Parathyroid adenoma (tissue), 2 donors: Measurements from ENCODE around the gene PARD6B.

Experiments used
- H2AFZ ChIP-seq: fragments of 300-600 bp; sonication (generic); one replicate; pipeline ENCODE4 v1.7.0; 2017; ENCODE audit warnings: antibody characterized with exemption, mild to moderate bottlenecking
- H3K27ac ChIP-seq: fragments of 300-600 bp; sonication (generic); one replicate; pipeline ENCODE4 v1.7.0; 2017
- H3K27me3 ChIP-seq: fragments of 300-600 bp; sonication (generic); one replicate; pipeline ENCODE4 v1.7.0; 2017; ENCODE audit warnings: low read length; ENCODE audit not compliant: control insufficient read depth, insufficient read depth
- H3K36me3 ChIP-seq: fragments of 300-600 bp; sonication (generic); one replicate; pipeline ENCODE4 v1.7.0; 2017; ENCODE audit warnings: low read length; ENCODE audit not compliant: control insufficient read depth, insufficient read depth
- H3K4me1 ChIP-seq: fragments of 300-600 bp; sonication (generic); one replicate; pipeline ENCODE4 v1.7.0; 2017; ENCODE audit warnings: control low read depth
- H3K4me2 ChIP-seq: fragments of 300-600 bp; sonication (generic); one replicate; pipeline ENCODE4 v1.7.0; 2017; ENCODE audit warnings: low read length
- H3K4me3 ChIP-seq: fragments of 300-600 bp; sonication (generic); one replicate; pipeline ENCODE4 v1.7.0; 2017; ENCODE audit warnings: low read depth, low read length
- H3K79me2 ChIP-seq: fragments of 300-600 bp; sonication (generic); one replicate; pipeline ENCODE4 v1.7.0; 2017; ENCODE audit warnings: control low read depth
- H3K9ac ChIP-seq: fragments of 300-600 bp; sonication (generic); one replicate; pipeline ENCODE4 v1.7.0; 2017; ENCODE audit warnings: mild to moderate bottlenecking
- H3K9me3 ChIP-seq: fragments of 300-600 bp; sonication (generic); one replicate; pipeline ENCODE4 v1.7.0; 2017; ENCODE audit warnings: low read length; ENCODE audit not compliant: control insufficient read depth
- TF ChIP-seq, protein P1 (sequence below): fragments of 300-600 bp; sonication (generic); IDR thresholded peaks from one replicate; pipeline ENCODE4 v1.7.0; 2017; ENCODE audit warnings: antibody characterized with exemption, mild to moderate bottlenecking
- donor health status: primary hyperparathyroidism.

PARD6B gene

DNA sequence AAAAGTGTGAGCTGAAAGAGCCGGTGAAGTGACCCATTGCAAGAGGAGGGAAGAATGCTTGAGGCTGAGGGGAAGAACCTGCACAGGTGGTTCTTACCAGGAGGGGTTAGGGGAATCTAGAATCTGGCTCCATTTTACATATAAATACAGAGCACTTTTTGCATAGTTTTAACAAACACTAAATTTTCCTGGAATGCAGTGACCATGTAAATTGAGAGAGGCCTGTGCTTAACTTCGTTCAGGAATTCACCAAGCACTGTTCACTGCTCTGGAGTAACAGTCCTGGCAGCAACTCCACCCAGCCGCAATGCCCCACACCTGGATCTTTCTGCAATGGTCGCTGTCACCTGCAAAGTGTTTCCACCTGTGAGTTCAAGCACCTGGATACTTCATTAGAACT is 26.9 kb upstream of the PARD6B start:
- H3K4me3 ChIP-seq, result no peak overlapping the region
- TF ChIP-seq, protein P1, sequence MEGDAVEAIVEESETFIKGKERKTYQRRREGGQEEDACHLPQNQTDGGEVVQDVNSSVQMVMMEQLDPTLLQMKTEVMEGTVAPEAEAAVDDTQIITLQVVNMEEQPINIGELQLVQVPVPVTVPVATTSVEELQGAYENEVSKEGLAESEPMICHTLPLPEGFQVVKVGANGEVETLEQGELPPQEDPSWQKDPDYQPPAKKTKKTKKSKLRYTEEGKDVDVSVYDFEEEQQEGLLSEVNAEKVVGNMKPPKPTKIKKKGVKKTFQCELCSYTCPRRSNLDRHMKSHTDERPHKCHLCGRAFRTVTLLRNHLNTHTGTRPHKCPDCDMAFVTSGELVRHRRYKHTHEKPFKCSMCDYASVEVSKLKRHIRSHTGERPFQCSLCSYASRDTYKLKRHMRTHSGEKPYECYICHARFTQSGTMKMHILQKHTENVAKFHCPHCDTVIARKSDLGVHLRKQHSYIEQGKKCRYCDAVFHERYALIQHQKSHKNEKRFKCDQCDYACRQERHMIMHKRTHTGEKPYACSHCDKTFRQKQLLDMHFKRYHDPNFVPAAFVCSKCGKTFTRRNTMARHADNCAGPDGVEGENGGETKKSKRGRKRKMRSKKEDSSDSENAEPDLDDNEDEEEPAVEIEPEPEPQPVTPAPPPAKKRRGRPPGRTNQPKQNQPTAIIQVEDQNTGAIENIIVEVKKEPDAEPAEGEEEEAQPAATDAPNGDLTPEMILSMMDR, result no peak
- H3K4me2 ChIP-seq, result no peak overlapping the region

DNA sequence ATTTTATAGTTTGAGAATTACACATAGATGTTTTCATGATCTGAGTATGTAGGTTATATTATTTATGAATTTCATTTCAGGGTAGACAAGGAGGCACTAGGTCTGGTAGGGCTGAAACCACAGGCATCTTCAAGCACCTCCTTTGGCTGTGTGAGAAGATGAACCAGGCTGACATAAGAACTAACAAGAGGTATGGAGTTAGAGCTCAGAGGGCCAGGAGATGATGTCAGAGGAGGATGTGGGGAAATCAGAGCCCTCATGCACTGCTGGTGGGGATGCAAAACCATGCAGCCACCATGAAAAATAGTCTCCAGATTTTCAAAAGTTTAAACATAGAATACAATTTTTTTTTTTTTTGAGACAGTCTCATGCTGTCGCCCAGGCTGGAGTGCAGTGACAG is 26.4 kb upstream of the PARD6B start:
- TF ChIP-seq, protein P1, result no peak
- Histone ChIP-seq H3K79me2 (no peaks in the 10 kb centered on the region), H3K27me3 (no peaks in the 10 kb centered on the region), H3K4me3 (no peak overlapping the region), H3K36me3 (no peaks in the 10 kb centered on the region), H3K4me1 (no peaks in the 10 kb centered on the region), H3K27ac (no peak overlapping the region), H3K9ac (no peak overlapping the region), H2AFZ (no peak overlapping the region), H3K9me3 (no peaks in the 10 kb centered on the region), H3K4me2 (no peak overlapping the region)

More for the DNA sequence above, 26.9 kb upstream of the PARD6B start:
- H3K27ac ChIP-seq, result no peak overlapping the region
- H3K36me3 ChIP-seq, result no peaks in the 10 kb centered on the region
- H3K4me1 ChIP-seq, result no peaks in the 10 kb centered on the region
- H3K9me3 ChIP-seq, result no peaks in the 10 kb centered on the region
- H3K79me2 ChIP-seq, result no peaks in the 10 kb centered on the region
- H3K27me3 ChIP-seq, result no peaks in the 10 kb centered on the region
- H3K9ac ChIP-seq, result no peak overlapping the region
- no peak overlapping the region for H2AFZ ChIP-seq

DNA sequence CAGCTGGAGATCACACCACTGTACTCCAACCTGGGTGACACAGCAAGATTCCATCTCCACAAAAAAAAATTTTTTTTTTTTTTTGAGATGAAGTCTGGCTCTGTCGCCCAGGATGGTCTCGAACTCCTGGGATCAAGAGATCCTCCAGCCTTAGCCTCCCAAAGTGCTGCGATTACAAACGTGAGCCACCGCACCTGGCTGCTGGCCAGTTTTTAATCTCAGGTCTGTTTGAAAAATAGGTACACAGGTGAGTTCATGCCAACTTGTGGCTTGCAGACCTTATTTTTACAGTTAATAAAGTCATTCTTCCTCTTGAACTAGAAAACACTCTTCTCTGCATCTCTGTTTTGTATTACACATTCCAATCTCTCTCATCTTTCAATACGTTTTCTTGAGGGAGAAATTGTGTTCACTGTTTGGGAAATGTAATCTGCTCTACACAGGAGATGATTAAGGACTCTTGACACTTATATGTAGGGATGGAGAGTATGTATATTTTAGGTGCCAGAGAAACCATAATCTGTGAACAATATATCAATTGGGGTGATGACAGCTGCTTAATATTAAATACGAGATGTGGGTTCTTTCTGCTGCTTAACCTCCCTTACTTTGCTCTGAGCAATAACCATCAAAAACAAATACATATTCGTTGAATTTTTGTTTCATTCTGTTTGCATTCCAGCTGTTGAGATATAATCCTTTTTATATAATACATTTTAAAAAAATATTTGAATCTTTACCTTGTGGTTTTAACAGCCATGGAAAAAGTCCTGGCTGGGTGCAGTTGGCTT is 22.3 kb upstream of the PARD6B start:
- H3K9me3 ChIP-seq, result no peaks in the 10 kb centered on the region
- no peaks in the 10 kb centered on the region for H3K36me3 ChIP-seq
- H2AFZ ChIP-seq, result no peak overlapping the region
- no peaks in the 10 kb centered on the region for H3K4me1 ChIP-seq
- TF ChIP-seq, protein P1, result no peak
- no peak overlapping the region for H3K9ac ChIP-seq
- no peak overlapping the region for H3K4me3 ChIP-seq
- H3K79me2 ChIP-seq, result no peaks in the 10 kb centered on the region
- no peak overlapping the region for H3K27ac ChIP-seq
- H3K27me3 ChIP-seq, result no peaks in the 10 kb centered on the region
- H3K4me2 ChIP-seq, result no peak overlapping the region

DNA sequence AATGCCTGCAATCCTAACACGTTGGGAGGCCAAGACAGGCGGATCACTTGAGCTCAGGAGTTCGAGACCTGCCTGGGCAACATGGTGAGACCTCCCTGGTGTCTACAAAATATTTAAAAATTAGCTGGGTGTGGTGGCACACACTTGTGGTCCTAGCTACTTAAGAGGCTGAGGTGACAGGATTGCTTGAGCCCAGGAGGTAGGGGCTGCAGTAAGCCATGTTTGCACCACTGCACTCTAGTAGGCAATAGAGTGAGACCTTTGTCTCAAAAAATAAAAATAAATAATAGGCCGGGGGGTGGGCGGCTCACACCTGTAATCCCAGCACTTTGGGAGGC is 21.8 kb upstream of the PARD6B start:
- Histone ChIP-seq H3K36me3 (no peaks in the 10 kb centered on the region), H3K4me1 (no peaks in the 10 kb centered on the region), H3K9me3 (no peaks in the 10 kb centered on the region), H3K4me2 (no peak overlapping the region), H3K4me3 (no peak overlapping the region), H3K27me3 (no peaks in the 10 kb centered on the region), H3K9ac (no peak overlapping the region), H2AFZ (no peak overlapping the region), H3K27ac (no peak overlapping the region), H3K79me2 (no peaks in the 10 kb centered on the region)
- TF ChIP-seq, protein P1, result no peak

DNA sequence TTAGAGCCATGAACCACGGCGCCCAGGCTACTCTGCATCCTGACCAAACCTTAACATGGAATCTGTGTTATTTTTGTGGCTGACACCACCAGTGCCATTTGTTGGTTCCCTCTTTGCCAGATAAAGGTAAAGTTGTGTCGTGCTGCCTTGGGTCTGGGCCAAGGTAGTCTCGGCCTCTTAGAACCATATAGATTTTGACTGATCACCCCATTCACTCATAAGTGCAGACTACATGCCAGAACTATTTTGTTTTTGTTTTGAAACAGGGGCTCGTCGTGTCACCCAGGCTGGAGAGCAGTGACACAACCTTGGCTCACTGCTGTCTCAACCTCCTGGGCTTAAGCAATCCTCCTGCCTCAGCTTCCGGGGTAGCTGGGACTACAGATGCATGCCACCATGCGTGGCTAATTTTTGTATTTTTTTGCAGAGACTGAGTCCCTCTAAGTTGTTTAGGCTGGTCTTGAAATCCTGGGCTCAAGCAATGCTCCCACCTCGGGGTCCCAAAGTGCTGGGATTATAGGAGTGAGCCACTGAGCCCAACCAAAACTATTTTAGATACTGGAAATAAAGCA is 20.8 kb upstream of the PARD6B start:
- Histone ChIP-seq H3K4me1 (no peaks in the 10 kb centered on the region), H3K4me2 (no peak overlapping the region), H3K4me3 (no peak overlapping the region), H2AFZ (no peak overlapping the region), H3K9me3 (no peaks in the 10 kb centered on the region), H3K27me3 (no peaks in the 10 kb centered on the region), H3K9ac (no peak overlapping the region), H3K36me3 (no peaks in the 10 kb centered on the region), H3K27ac (no peak overlapping the region), H3K79me2 (no peaks in the 10 kb centered on the region)
- TF ChIP-seq, protein P1, result no peak
